Ovary (tissue), 3 donors: Measurements from ENCODE around the gene EFTUD2.

ENCODE experiments used
- POLR2A ChIP-seq: fragments of 450-650 bp; IDR thresholded peaks from one replicate; pipeline ENCODE4 v1.6.1; 2017; ENCODE audit warnings: antibody characterized with exemption, mild to moderate bottlenecking, moderate library complexity
- TF ChIP-seq, protein P1 (sequence below), 3 donors: fragments of 450-650 bp in 2 of 3; fragments of 200-600 bp in 1 of 3; IDR thresholded peaks; one replicate each; pipeline versions ENCODE4 v1.5.1 to v1.8.0; 2016 to 2022; ENCODE audit warnings: antibody characterized with exemption in 3 of 3, mild to moderate bottlenecking in 1 of 3
- donor health status: DM: no; HTN: no; CAD: no.

DNA sequence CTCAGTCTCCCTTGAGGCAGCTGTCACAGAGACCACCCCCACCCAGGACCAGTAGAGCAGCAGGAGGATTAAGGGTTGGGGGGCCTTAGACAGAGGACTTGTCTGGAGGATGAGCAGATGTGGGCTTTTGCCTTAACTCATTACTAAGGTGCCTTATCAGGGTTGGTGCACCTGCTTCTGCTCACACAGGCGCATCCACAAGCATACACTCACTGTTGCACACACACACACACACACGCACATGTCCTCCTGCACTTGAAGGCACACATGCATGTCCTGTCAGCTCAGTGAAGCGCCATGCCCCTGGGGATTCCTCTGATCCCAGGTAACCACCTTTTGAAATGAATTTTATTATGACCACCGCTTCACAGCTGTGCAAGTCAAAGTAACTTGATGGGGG, 14.9 kb upstream of the EFTUD2 start:
- no peak for TF ChIP-seq POLR2A
- TF ChIP-seq, protein P1, sequence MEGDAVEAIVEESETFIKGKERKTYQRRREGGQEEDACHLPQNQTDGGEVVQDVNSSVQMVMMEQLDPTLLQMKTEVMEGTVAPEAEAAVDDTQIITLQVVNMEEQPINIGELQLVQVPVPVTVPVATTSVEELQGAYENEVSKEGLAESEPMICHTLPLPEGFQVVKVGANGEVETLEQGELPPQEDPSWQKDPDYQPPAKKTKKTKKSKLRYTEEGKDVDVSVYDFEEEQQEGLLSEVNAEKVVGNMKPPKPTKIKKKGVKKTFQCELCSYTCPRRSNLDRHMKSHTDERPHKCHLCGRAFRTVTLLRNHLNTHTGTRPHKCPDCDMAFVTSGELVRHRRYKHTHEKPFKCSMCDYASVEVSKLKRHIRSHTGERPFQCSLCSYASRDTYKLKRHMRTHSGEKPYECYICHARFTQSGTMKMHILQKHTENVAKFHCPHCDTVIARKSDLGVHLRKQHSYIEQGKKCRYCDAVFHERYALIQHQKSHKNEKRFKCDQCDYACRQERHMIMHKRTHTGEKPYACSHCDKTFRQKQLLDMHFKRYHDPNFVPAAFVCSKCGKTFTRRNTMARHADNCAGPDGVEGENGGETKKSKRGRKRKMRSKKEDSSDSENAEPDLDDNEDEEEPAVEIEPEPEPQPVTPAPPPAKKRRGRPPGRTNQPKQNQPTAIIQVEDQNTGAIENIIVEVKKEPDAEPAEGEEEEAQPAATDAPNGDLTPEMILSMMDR (IDR thresholded peaks at IDR 0.05), result no peak
